GM12878 (cell line): Measurements from ENCODE around the gene SLC9A8. TPM values are rescaled to one million over a fixed set of nuclear protein-coding genes. Genes with fewer than 3 reads are reported as not detected.

Source experiments
- EED ChIP-seq: sonication (generic); IDR thresholded peaks from 2 replicates; pipeline ENCODE4 v1.6.1; 2016; ENCODE audit warnings: antibody characterized with exemption, low read depth
- HCFC1 ChIP-seq: fragments of 150-350 bp; IDR thresholded peaks from 2 replicates; pipeline ENCODE4 v1.6.1; 2014; ENCODE audit warnings: low read length
- IRF3 ChIP-seq: fragments of 450-650 bp; IDR thresholded peaks from 2 replicates; pipeline ENCODE4 v1.6.1; 2014; ENCODE audit warnings: mild to moderate bottlenecking
- IRF4 ChIP-seq: IDR thresholded peaks from 2 replicates; pipeline ENCODE4 v1.6.1; 2011; ENCODE audit warnings: low read depth, low read length
- KDM1A ChIP-seq: fragments of 200-600 bp; sonication (generic); IDR thresholded peaks from 2 replicates; pipeline ENCODE4 v1.6.1; 2016; ENCODE audit warnings: borderline replicate concordance
- MEF2B ChIP-seq: fragments of 450-650 bp; IDR thresholded peaks from 2 replicates; pipeline ENCODE4 v1.6.1; 2018; ENCODE audit warnings: mild to moderate bottlenecking, moderate library complexity; ENCODE audit not compliant: partially characterized antibody, poor library complexity, severe bottlenecking
- NFXL1 ChIP-seq: fragments of 450-650 bp; IDR thresholded peaks from 2 replicates; pipeline ENCODE4 v1.6.1; 2017; ENCODE audit warnings: antibody characterized with exemption, mild to moderate bottlenecking, borderline replicate concordance
- PBX3 ChIP-seq: IDR thresholded peaks from 2 replicates; pipeline ENCODE4 v1.6.1; 2011; ENCODE audit warnings: mild to moderate bottlenecking, low read depth, low read length, moderate library complexity; ENCODE audit not compliant: insufficient replicate concordance
- POU2F2 ChIP-seq: IDR thresholded peaks from 3 replicates; pipeline ENCODE4 v1.6.1; 2011; ENCODE audit warnings: low read depth, mild to moderate bottlenecking, low read length, borderline replicate concordance
- RELA ChIP-seq: fragments of 450-650 bp; IDR thresholded peaks from 2 replicates; pipeline ENCODE4 v1.8.0; 2014; ENCODE audit warnings: borderline replicate concordance; ENCODE audit not compliant: partially characterized antibody
- SMARCA5 ChIP-seq: fragments of 450-650 bp; IDR thresholded peaks from 2 replicates; pipeline ENCODE4 v1.6.1; 2017; ENCODE audit warnings: mild to moderate bottlenecking
- SREBF1 ChIP-seq: IDR thresholded peaks from 2 replicates; pipeline ENCODE4 v1.6.1; 2012; ENCODE audit warnings: mild to moderate bottlenecking, low read length
- SUZ12 ChIP-seq: fragments of 200-600 bp; sonication (generic); IDR thresholded peaks from one replicate; pipeline ENCODE4 v1.6.1; 2018; ENCODE audit warnings: antibody characterized with exemption, mild to moderate bottlenecking; ENCODE audit not compliant: unreplicated experiment
- TCF12 ChIP-seq: IDR thresholded peaks from 2 replicates; pipeline ENCODE4 v1.6.1; 2011; ENCODE audit warnings: low read depth, mild to moderate bottlenecking, low read length
- TCF3 ChIP-seq: IDR thresholded peaks from 2 replicates; pipeline ENCODE4 v1.6.1; 2012; ENCODE audit warnings: low read depth, mild to moderate bottlenecking, low read length, borderline replicate concordance; ENCODE audit not compliant: insufficient read depth
- USF2 ChIP-seq: IDR thresholded peaks from 2 replicates; pipeline ENCODE4 v1.6.1; 2011; ENCODE audit warnings: low read depth, low read length, improper control_type of control experiment, borderline replicate concordance
- ZBTB40 ChIP-seq: fragments of 450-650 bp; IDR thresholded peaks from 2 replicates; pipeline ENCODE4 v1.6.1; 2016; ENCODE audit warnings: mild to moderate bottlenecking, moderate library complexity, borderline replicate concordance
- ZNF207 ChIP-seq: fragments of 450-650 bp; IDR thresholded peaks from 2 replicates; pipeline ENCODE4 v1.6.1; 2014; ENCODE audit warnings: antibody characterized with exemption, mild to moderate bottlenecking, borderline replicate concordance
- polyA plus RNA-seq, 11 experiments: library from polyadenylated mRNA; depleted of rRNA in 4 of 11; unstranded in 6 of 11; stranded (reverse) in 5 of 11; fragments of >200 nt; fragmentation: Nextera tagmentation in 4 of 11; fragmentation: Illumina TruSeq in 1 of 11; extraction: Ambion mirVana in 4 of 11; extraction: Trizol in 1 of 11; gene quantifications; 1 replicate in 1 of 11; 2 replicates in 10 of 11; pipeline versions ENCODE4 v1.2.1 to v1.2.3, GENCODE V29; 2011 to 2016; ENCODE audit warnings: inconsistent platforms in 2 of 11, missing spikeins in 2 of 11, low read depth in 1 of 11
- total RNA-seq, 4 experiments: library from RNA; depleted of rRNA in 3 of 4; stranded (reverse); fragments of >200 nt in 3 of 4; fragmentation: Illumina TruSeq in 1 of 4; extraction: Trizol in 1 of 4; gene quantifications; 2 replicates each; pipeline versions ENCODE4 v1.2.1 to v1.2.3, GENCODE V29; 2013 to 2021
- TF ChIP-seq, protein P1 (sequence below): fragments of 150-350 bp; IDR thresholded peaks from 2 replicates; pipeline ENCODE4 v1.6.1; 2016; ENCODE audit warnings: low read depth, low read length

Gene SLC9A8
- total and polyA plus RNA-seq, 10 of the 15 experiments (the other 5 are each of a cell fraction or from before 2014, with no cell fraction given) = 0.40 to 15.5 (median 6.5) TPM

DNA sequence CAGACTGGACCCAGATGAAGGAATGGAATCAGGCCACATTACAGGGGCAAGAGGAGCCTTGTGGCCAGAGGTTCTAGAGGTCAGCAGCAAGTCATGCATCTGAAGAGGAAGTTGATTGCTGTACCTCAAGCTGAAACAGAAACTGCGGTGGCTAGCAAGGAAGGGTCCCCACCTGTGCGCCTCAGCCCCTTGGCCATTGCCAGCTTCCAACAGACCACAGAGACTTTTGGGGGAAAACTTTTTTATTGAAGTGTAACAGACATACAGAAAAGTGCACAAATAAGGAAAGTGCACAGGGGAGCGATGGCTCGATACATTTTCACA lies 26.8 kb upstream of the SLC9A8 start (continued):
- no peak for TF ChIP-seq PBX3
- peak; percentile 45 for TF ChIP-seq MEF2B
- no peak for TF ChIP-seq NFXL1
- TF ChIP-seq TCF12 = peak; percentile 95
- TF ChIP-seq KDM1A = no peak
- TF ChIP-seq ZBTB40 = no peak
- no peak; the same call in 1 of the 2 replicates for TF ChIP-seq HCFC1
- no peak for TF ChIP-seq SUZ12
- TF ChIP-seq, protein P1, sequence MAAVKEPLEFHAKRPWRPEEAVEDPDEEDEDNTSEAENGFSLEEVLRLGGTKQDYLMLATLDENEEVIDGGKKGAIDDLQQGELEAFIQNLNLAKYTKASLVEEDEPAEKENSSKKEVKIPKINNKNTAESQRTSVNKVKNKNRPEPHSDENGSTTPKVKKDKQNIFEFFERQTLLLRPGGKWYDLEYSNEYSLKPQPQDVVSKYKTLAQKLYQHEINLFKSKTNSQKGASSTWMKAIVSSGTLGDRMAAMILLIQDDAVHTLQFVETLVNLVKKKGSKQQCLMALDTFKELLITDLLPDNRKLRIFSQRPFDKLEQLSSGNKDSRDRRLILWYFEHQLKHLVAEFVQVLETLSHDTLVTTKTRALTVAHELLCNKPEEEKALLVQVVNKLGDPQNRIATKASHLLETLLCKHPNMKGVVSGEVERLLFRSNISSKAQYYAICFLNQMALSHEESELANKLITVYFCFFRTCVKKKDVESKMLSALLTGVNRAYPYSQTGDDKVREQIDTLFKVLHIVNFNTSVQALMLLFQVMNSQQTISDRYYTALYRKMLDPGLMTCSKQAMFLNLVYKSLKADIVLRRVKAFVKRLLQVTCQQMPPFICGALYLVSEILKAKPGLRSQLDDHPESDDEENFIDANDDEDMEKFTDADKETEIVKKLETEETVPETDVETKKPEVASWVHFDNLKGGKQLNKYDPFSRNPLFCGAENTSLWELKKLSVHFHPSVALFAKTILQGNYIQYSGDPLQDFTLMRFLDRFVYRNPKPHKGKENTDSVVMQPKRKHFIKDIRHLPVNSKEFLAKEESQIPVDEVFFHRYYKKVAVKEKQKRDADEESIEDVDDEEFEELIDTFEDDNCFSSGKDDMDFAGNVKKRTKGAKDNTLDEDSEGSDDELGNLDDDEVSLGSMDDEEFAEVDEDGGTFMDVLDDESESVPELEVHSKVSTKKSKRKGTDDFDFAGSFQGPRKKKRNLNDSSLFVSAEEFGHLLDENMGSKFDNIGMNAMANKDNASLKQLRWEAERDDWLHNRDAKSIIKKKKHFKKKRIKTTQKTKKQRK = no peak
- no peak for TF ChIP-seq IRF3
- peak; percentile 63; the same call in 1 of the 2 replicates for TF ChIP-seq IRF4
- TF ChIP-seq POU2F2 = peak; percentile 61; the same call in 1 of the 3 replicates
- TF ChIP-seq TCF3 = peak; percentile 92
- 0 out of 2 replicates have a peak, but pooled peaks have one; percentile 28 for TF ChIP-seq ZNF207
- TF ChIP-seq SMARCA5 = no peak
- TF ChIP-seq EED = peak; percentile 95
- TF ChIP-seq SREBF1 = no peak
- no peak for TF ChIP-seq RELA
- no peak for TF ChIP-seq USF2
